NCI-H345 (cell line): ENCODE results near the gene RANBP3.
A peak's percentile ranks its signal among the peaks of the same experiment; 100 is the strongest.
"Not testable (repeated sequence)": the region's sequence is repeated elsewhere in the genome, so short reads cannot be mapped to it uniquely, and the experiment has no call there.

Experiments
- DNase-seq: peaks from one replicate; lab custom pipeline; 2025; lab: John Stamatoyannopoulos, UW

RANBP3 gene

GRCh38 chr19:5987077-5987818, 9.3 kb upstream of the RANBP3 start:
- peak; percentile 91 for DNase-seq

GRCh38 chr19:5985837-5986236, 7.9 kb upstream of the RANBP3 start:
- DNase-seq = not testable (repeated sequence)

GRCh38 chr19:5985098-5985783, 7.3 kb upstream of the RANBP3 start:
- no peak for DNase-seq

- DNase-seq = no peak
Observed at GRCh38 chr19:5984600-5984999, 6.7 kb upstream of the RANBP3 start.

GRCh38 chr19:5983367-5983955, 5.5 kb upstream of the RANBP3 start:
- DNase-seq = no peak

GRCh38 chr19:5978606-5979552, 939 bp upstream of the RANBP3 start:
- no peak for DNase-seq

- no peak for DNase-seq
Observed at GRCh38 chr19:5977222-5977784, 637 bp downstream of the RANBP3 start.

GRCh38 chr19:5976768-5977167, 1.2 kb downstream of the RANBP3 start:
- no peak for DNase-seq

GRCh38 chr19:5975388-5975728, 2.6 kb downstream of the RANBP3 start:
- DNase-seq = no peak

GRCh38 chr19:5974721-5975387, 3.1 kb downstream of the RANBP3 start:
- DNase-seq = no peak

- DNase-seq = no peak
Observed at GRCh38 chr19:5973867-5974635, 3.9 kb downstream of the RANBP3 start.

GRCh38 chr19:5973376-5973775, 4.6 kb downstream of the RANBP3 start:
- DNase-seq = no peak

- no peak for DNase-seq
Observed at GRCh38 chr19:5972355-5972731, 5.6 kb downstream of the RANBP3 start.

- DNase-seq = no peak
Observed at GRCh38 chr19:5971714-5972354, 6.1 kb downstream of the RANBP3 start.

- DNase-seq = no peak
Observed at GRCh38 chr19:5969476-5969875, 8.5 kb downstream of the RANBP3 start.

- peak; percentile 42 for DNase-seq
Observed at GRCh38 chr19:5968431-5969373, 9.2 kb downstream of the RANBP3 start.

- DNase-seq = peak; percentile 75
Observed at GRCh38 chr19:5967994-5968430, 9.9 kb downstream of the RANBP3 start.

GRCh38 chr19:5967571-5967970, 10.4 kb downstream of the RANBP3 start:
- no peak for DNase-seq

- DNase-seq = no peak
Observed at GRCh38 chr19:5966941-5967340, 11.0 kb downstream of the RANBP3 start.
